GM04503 (cell line): ENCODE results near the gene SNPH.
"Not testable (repeated sequence)": the region's sequence is repeated elsewhere in the genome, so short reads cannot be mapped to it uniquely, and the experiment has no call there.

ENCODE experiments used
- DNase-seq: peaks from one replicate; pipeline ENCODE4 v3.0.0-alpha.2; 2012; ENCODE audit warnings: low read depth

Gene SNPH, protein sequence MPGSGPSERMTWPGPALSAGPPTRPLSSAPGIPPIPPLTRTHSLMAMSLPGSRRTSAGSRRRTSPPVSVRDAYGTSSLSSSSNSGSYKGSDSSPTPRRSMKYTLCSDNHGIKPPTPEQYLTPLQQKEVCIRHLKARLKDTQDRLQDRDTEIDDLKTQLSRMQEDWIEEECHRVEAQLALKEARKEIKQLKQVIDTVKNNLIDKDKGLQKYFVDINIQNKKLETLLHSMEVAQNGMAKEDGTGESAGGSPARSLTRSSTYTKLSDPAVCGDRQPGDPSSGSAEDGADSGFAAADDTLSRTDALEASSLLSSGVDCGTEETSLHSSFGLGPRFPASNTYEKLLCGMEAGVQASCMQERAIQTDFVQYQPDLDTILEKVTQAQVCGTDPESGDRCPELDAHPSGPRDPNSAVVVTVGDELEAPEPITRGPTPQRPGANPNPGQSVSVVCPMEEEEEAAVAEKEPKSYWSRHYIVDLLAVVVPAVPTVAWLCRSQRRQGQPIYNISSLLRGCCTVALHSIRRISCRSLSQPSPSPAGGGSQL

DNA sequence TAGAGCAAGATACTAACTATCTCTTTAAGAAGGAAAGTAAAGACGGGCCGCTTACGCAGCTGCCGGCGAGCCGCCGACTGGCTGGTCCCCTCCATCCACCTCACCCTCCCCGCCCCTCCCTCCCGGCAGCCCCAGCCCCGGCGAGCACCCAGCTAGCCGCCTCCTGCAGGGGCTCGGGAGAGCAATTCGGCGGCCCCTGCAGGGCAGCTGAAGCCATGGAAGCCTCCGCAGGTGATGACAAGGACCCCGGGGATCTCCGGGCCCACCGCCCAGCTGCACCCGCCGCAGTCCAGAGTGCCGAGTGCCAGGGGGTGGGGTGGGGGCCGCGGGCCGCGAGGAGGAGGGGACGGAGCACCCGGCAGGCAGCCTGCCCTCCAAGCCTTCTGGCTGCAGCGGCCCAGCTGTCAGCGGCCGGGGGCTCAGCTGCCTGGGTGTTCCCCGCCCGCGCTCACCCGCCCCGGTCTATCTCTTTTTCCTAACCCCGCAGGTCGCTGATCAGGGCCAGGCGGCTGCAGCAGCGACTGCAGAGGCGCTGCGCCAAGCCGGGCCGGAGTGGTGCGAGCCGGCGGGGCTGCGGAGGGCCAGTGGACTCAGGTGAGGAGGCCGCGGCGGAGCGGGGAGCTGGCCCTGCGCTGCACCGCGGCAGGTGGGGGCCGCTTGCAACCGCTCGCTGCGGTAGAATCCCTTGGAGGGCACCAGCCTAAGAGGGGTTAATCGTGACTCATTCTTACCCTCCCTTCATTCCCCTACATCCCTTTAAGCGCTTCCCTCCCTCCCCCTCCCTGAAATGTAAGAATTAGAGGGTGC lies at the start of gene SNPH:
Gene SNPH (plus strand): TSS at position 128 of the 807 bp plus-strand sequence. CDS start 29,946 bp downstream, outside the sequence.
- peak; percentile 18 for DNase-seq

DNA sequence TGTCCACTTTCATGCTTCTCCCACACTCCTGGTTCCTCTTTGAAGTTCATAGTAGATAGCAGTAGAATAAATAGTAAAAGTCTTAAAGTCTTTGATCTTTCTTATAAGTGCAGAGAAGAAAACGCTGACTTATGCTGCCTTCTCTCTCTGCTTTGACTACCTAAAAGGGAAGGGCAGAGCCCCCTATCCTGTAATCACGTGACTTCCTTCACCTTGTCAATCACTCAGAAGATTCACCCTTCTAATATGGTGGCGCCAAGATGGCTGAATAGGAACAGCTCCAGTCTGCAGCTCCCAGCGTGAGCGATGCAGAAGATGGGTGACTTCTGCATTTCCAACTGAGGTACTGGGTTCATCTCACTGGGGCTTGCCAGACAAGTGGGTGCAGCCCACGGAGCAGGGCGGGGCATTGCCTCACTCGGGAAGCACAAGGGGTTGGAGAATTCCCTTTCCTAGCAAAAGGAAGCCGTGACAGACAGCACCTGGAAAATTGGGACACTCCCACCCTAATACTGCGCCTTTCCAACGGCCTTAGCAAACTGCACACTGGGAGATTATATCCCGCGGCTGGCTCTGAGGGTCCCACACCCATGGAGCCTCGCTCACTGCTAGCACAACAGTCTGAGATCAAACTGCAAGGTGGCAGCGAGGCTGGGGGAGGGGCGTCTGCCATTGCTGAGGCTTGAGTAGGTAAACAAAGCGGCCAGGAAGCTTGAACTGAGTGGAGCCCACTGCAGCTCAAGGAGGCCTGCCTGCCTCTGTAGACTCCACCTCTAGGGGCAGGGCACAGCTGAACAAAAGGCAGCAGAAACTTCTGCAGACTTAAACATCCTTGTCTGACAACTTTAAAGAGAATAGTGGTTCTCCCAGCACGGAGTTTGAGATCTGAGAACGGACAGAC lies 49.3 kb upstream of the SNPH start:
- not testable (repeated sequence) for DNase-seq

DNA sequence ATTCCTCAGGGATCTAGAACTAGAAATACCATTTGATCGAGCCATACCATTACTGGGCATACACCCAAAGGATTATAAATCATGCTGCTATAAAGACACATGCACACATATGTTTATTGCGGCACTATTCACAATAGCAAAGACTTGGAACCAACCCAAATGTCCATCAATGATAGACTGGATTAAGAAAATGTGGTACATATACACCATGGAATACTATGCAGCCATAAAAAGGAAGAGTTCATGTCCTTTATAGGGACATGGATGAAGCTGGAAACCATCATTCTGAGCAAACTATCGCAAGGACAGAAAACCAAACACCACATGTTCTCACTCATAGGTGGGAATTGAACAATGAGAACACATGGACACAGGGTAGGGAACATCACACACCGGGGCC lies 43.3 kb upstream of the SNPH start:
- not testable (repeated sequence) for DNase-seq

DNA sequence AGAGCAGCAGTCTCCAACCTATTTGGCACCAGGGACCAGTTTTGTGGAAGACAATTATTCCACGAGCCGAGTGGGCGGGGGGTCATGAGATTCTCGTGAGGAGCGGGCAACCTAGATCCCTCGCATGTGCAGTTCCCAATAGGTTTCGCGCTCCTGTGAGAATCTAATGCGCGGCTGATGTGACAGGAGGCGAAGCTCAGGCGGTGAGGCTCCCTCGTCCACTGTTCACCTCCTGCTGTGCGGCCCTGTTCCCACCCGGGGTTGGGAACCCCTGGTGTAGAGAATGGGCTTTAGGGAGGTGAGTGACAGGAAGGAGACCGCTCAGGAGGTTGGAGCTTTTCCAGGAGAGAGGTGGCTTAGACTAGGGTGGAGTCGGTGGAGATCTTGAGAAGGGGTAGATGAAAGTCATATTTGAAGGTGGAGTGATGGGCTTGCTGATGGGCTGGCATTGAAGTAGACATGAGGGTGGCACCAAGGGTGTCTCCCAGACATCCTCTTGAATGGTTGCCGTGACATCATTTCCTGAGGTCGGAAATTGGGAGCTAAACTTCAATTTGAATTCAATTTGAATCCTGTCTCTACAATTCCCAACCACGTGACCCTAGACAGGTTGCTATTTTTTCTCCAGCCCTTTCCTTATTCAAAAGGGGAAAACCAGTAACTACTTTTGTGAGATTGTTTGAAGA lies 41.7 kb upstream of the SNPH start:
- no peak for DNase-seq

DNA sequence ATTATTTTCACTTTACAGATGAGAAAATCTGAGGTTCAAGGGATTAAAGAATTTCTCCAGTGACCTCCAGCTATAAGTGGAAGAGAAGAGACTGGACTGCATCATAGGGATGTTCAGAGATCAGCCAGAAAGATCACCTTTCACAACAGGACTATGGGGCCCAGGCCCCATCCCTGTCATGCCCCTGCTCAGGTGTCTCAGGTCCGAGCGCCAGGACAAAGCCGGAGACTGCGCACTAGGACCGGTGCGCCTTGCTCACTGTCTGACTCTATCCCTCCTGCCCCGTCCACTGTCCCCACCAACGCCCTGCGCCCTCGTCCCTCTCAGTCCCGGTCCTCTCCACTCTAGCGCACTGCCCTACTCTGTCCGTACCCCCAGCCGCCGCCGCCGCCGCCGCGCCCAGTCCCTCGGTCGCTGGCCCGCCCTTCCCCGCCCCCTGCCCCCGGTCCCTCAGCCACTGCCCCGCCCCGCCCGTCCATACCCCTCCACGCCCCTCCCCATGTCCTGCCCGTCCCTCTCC lies 40.8 kb upstream of the SNPH start:
- DNase-seq = no peak

DNA sequence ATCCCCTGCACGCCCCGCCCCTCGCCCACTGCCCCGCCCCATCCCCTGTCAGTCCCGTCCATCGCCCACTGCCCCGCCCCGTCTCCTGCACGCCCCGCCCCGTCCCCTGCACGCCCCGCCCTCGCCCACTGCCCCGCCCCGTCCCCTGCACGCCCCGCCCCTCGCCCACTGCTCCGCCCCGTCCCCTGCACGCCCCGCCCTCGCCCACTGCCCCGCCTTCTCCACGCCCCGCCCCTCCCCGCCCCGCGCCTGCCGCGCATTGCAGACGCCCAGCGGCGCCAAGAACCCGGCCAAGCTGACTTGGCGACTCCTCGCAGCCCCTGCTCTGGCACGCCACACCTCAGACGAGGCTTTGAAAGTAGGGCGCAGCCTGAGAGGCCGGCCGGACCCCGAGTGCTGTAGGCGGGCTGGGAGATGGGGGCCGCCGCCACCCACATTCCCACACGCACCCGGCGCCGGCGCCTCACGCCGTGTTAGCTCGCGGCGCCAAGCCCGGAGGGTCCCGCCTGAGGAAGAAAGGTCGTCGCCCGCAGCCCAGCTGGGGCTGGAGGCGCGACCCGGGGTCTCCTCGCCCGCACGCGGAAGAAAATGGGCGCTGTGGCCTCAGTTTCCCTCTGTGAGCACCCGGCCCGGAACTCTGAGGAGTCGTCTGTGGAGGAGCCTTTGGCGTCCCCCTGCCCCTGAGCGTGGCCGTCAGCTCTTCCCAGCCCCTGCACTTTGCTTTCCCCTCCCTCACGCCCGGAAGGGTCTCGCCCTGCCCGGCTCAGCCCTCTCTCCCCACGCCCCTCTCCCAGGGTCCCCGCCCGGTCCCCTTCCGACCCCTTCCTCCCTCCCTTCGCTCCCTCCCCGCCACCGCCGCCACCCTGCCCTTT lies 40.1 kb upstream of the SNPH start, which contains the start of gene RAD21L1:
Gene RAD21L1 (plus strand): TSS at position 262 of the 872 bp plus-strand sequence. CDS start 2,410 bp downstream, outside the sequence.
- no peak for DNase-seq

DNA sequence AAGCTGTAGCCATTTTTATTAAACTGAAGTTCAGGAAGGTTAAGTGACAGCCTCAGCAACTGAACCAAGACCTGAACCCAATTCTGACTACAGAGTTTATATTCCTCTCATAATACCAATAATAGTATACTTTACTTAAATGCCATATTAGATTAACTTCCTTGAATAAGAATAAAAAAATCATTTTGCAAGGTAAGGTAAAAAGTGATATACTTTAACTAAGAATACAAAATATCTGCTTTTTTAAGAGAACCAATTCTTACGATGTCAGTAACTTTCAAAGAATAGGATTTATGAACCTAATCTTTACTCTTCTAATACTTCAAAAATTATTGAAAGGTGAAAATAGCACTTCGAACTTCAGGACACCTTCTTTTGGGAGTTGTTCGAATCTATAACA lies 36.6 kb upstream of the SNPH start:
- DNase-seq = no peak

DNA sequence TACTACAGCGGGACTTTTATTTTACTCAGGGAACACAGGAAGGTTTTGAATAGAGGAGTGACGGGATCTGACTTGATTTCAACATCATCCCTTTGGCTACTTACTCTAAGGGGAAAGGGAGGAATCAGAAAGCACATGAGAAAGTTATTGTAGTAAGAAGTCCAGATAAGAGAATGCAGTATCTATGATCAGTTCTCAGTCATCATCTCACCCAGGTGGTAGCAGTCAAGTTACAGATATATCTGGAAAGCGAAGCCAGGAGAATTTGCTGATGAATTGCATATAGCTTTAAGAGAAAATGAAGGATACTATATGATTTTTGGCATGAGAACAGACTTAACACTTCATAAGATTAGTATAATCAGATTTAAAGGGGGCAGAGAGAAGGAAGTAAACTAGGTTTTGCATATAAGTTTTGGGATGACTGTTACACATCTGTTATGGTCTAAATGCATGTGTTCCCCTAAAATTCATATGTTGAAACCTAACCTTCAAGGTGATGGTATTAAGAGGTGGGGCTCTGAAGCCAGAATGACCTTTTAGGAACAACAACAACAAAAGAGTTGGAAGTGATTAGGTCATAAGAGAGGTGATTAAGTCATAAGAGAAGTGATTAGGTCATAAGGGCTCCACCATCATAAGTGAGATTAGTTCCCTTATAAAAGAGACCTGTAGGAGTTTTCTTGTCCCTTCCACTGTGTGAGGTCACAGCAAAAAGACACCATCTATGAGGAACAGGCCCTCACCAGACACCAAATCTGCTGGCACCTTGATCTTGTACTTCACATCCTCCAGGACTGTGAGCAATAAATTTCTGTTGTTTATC lies 33.6 kb upstream of the SNPH start:
- DNase-seq = no peak

DNA sequence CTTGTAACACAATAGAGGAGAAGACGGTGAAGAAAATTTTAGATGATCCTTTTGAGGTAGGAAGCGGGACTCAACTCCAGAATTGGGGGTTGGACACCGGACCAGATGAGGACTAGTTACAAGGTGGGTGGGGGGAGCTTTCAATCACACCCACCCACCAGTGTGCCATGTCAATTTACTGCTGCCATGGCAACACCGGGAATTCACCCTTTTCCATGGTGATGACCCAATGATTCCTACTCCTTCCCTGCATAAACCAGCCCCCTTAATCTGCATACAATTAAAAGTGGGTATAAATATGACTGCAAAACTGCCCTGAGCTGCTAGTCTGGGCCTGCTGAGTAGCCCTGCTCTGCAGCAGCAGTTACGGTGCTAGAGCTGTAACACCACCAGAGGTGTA lies 25.5 kb upstream of the SNPH start:
- DNase-seq = no peak

DNA sequence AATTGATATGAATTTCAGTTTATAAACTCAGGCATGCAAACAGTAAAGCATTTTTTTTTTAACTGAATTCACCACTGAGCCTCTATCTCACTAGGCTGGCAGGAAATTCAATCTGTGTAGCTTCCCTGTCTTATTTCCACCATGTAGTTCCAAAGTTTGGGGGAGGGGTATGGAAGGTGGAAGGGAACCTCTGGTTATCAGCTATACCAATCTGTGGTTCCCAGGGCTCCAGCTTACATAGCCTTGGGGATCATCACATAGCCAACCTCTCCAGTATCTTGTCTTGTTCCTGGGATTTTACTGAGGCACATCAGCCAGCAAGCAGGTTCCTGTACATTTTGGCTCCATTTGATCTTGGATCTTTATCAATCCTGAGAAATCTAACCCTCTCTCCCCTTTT lies 24.6 kb upstream of the SNPH start:
- DNase-seq = no peak

DNA sequence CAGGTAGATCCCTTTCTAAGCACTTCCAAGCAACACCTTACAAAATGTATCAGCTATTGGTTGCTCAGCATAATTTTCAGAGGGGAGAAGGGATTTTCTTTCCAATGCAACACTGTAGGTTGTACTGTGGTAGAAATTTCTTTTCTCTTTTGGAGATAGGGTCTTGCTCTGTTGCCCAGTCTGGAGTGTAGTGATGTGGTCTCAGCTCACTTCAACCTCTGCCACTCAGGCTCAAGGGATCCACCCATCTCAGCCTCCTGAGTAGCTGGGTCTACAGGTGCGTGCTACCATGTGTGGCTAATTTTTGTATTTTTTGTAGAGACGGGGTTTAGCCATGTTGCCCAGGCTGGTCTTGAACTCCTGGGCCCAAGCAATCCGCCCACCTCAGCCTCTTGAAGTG lies 24.0 kb upstream of the SNPH start:
- DNase-seq = no peak

DNA sequence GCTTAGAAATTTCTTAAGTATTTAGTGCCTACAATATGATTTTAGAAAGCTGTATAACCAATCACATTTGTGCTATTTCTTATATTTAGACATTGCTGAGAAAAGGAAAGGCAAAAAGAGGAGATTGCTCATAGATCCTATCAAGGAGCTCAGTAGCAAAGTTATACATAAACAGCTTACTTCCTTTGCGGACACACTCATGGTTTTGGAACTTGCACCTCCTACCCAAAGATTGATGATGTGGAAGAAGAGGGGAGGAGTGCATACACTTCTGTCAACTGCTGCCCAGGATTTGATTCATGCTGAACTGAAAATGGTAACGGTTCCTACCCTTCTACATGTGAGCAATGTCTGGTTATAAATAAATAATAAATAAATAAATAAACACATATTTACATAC lies 23.6 kb upstream of the SNPH start:
- DNase-seq = peak; percentile 65

DNA sequence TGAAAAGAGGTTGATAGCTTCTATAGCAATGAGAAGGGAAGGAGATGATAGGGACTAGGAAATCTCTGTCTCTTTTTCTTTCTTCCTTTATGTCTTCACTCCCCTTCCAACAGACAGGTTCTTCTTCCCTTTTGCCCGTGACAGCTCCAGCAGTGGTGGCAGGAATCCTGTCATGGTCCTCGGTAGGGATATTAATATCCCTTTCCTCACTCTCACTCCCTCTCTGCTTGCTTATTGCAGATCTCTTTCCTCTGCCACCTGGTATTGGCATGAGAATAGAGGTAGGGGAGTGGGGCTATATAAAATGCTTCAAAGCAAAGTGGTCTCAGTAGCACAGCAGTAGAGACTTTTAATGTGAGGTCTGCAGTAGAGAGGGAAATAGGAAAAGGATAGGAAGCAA lies 20.5 kb upstream of the SNPH start:
- DNase-seq = no peak

DNA sequence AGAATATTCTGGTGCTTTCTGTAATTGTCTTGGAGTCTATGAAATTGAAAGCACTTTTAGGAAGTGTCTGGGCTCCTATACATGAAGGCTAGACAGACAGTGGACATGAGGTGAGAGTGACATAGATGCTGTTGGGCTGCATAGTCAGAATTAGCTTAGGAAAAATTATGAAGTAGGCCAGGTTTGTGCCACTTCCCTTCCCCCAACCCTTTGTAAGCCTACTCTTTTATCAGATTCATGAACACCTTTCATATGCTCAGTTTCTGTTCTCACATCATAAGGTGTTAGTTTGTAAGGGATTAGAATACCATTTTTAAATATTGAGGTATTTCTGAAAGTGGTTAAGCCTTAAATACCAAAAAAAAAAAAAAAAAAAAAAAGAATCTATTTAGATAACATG lies 18.4 kb upstream of the SNPH start:
- DNase-seq = no peak

DNA sequence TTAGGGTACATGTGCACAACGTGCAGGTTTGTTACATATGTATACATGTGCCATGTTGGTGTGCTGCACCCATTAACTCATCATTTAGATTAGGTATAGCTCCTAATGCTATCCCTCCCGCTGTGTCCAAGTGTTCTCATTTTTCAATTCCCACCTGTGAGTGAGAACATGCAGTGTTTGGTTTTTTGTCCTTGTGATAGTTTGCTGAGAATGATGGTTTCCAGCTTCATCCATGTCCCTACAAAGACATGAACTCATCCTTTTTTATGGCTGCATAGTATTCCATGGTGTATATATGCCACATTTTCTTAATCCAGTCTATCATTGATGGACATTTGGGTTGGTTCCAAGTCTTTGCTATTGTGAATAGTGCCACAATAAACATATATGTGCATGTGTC lies 15.8 kb upstream of the SNPH start:
- DNase-seq = not testable (repeated sequence)

DNA sequence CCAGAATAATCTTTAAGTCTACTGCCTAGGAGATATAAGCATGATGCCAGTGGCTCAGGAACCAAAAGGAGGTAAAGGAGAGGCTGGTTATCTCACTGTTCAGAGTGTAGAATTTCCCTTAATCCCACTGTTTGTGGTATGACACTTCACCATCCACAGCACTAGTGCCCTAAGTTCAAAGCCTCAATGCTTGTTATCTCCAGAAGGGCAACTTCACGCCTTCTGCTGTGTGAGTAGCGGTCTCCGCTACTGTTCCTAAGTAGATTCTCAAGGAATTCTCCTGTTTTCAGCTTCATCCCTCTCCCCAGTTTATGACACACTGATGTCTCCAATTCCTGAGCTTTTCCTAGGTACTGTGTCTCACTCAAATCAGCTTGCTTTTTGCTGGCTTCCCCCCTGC lies 13.7 kb upstream of the SNPH start:
- no peak for DNase-seq

DNA sequence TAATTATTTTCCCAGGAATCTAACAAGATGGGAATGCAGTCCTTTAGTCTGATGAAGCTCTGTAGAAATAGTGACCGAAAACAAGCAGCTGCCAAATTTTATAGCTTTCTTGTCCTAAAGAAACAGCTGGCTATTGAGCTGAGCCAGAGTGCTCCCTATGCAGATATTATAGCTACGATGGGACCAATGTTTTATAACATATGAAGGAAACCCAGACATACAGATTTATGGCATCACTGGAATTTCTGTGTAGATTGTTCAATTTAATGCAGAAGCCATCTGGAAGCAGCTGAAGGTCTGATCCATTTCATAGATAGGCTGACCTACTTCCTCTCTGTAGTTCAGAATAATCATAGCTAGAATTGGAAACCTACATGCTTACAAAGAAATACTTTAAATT lies 11.8 kb upstream of the SNPH start:
- DNase-seq = no peak

DNA sequence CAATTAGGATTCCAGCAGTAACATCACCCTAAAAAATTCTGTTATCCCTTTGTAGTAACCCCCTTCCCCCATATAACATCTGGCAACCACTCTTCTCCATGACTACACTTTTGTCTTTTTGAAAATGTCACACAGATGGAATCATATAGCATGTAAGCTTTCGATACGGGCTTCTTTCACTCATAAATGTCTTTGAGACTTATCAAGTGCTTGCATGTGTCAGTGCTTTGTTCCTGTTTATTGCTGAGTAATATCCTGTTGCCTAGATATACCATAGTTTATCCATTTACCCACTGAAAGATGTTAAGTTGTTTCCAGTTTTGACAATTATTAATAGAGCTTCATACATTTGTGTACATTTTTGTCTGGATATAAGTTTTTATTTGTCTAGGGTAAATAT lies 10.4 kb upstream of the SNPH start:
- no peak for DNase-seq

DNA sequence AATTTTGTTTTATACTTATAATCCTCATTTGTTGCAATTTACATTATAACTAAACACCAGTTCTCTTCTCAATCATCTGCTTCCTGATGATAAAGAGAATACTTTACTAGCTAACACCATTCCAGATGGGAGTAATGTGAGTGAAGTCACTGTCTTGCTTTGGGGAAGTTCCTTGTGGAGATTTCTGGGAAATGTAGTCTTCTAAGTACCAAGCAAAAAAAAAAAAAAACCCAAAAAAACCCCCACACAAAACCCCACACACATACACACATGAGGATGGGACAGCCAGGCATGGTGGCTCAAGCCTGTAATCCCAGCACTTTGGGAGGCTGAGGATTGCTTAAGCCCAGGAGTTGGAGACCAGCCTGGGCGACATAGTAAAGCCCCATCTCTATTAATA lies 2.2 kb upstream of the SNPH start:
- no peak for DNase-seq
